ENCODE data around the gene CTNS.
"Not testable (repeated sequence)": the region's sequence is repeated elsewhere in the genome, so short reads cannot be mapped to it uniquely, and the experiment has no call there.

CTNS gene

DNA sequence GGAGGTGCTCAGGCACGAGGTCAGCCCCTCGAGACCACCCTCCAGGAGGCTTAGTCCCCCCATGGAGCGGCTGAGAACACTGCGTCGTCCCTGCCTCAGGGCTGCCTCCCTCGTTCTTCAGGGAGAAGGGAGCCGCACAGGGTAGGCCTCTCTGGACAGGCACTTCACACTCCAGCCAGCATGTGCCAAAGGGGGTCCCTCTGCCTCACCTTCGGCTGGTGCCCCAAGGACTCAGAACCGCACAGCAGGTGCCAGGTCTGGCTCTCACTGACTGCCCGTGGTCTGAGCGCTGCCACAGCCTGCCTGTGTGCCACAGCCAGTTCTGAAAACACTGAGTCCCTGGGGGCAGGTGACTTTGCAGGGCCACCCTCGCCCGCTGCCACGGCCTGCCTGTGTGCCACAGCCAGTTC, 52.3 kb downstream of the CTNS start:
- no peak for DNase-seq

DNA sequence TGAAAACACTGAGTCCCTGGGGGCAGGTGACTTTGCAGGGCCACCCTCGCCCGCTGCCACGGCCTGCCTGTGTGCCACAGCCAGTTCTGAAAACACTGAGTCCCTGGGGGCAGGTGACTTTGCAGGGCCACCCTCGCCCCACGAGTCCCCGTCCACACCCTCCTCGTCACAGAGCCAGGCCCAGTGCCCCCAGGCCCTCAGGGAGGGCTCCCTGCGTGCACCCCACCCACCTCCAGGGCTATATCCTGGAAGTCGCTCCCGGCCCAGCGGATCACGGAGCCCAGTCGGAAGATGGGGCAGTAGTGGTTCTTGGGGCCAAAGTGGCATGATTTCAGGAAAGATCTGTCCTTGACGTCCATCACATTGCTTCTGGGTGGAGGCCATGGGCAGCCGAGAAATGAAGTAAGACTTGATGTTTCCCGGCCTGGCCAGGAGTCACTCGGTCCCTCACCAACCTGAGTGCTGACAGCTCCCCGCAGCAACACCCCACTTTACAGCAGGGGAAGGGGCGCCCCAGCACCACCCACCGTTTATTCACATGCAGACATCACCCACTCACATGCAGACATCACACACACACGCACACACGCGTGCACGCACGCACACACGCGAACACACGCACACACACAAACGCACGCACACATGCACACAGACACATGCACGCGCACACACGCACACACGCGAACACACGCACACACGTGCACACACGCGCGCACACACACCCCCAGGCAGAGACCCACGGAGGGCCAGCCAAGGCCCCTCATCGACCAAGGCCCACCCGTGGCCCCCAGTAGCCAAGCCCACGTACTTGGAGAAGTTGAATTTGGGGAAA, 52.9 kb downstream of the CTNS start:
- DNase-seq: no peak

DNA sequence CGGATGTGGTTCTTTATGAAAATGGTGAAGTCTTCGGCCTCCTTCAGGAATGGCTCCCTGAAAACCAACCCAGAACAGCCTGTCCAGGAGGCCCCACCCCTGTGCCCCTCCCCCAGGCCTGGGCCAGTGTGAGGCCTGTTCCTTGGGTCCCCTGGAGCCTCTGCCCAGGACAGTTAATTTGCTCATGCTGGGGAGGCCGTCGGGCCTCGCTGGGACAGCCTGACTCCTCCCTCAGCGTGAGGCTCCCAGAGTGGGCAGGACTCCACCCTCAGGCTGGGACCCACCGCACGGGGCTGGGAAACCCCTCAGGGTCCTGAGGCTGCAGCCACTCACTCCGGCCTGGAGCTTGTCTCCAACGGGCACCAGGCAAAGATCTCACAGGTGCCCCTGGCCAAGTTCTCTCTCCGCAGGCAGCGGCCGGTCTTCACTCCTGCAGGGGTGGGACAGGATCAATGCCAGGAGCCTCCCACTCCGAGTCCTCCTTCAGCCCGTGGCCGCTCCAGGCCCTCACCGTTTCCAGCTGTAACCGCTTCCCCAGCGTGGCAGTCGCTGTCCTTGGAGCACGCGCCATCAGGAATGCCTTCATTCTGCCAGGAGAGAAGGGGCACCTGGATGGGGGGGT, 53.6 kb downstream of the CTNS start:
- no peak for DNase-seq

DNA sequence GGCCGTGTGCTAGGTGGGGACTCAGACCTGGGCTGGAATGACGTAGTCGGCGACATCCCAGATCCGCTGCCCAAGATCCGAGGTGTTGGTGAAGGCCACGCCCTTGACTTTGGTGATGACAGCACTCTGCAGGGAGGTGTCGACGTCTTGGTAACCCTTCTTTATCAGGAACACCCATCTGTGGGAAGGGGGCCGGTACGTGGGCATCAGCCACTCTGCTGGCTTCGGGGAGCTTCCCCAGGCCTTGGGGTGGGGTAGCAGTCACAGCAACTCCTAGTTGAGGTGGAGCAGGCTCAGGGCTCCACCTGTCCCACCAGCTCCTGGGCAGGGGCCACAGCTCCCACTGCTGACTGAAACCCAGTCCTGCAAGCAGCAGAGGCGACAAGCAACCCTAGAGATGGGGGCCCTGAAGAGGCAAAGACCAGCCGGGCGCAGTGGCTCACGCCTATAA, 55.1 kb downstream of the CTNS start:
- DNase-seq: no peak

DNA sequence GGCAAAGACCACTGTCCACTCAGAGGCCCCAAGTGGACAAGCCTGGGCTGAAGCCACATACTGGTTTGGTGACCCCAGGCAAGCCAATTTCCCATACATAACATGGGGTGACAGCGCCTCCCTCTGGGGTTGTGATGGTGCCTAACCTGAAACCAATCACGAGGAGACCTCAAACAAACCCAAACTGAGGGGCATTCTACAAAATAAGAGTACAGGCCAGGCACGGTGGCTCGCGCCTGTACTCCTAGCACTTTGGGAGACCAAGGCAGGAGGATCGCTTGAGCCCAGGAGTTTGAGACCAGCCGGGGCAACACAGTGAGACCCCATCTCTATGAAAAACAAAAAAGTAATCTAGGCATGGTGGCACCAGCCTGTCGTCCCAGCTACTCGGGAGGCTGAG, 55.8 kb downstream of the CTNS start:
- DNase-seq: no peak

DNA sequence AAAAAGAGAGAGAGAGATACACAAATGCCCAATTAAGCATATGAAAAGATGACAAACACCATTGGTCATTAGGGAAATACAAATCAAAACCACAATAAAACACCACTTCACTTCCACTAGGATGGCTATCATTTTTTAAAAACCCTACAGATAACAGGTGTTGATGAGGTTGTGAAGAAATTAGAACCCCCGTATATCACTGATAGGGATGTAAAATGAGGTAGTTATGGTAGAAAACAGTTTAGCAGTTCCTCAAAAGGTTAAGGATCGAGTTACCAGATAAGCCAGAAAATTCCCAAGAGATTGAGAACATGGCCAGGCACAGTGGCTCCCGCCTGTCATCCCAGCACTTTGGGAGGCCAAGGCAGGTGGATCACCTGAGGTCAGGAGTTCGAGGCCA, 56.6 kb downstream of the CTNS start:
- DNase-seq: no peak

DNA sequence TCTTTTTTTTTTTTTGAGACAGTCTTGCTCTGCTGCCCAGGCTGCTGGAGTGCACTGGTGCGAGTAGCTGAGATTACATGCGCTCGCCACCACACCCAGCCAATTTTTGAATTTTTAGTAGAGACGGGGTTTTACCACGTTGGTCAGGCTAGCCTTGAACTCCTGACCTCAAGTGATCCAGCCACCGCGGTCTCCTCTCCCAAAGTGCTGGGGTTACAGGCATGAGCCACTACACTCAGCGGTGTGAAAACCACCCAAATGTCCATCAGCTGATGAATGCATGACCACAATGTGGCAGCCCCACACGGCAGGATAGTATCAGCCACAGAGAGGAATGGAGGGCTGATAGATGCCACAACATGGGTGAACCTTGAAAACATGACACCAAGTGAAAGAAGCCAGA, 57.3 kb downstream of the CTNS start:
- DNase-seq: no peak

DNA sequence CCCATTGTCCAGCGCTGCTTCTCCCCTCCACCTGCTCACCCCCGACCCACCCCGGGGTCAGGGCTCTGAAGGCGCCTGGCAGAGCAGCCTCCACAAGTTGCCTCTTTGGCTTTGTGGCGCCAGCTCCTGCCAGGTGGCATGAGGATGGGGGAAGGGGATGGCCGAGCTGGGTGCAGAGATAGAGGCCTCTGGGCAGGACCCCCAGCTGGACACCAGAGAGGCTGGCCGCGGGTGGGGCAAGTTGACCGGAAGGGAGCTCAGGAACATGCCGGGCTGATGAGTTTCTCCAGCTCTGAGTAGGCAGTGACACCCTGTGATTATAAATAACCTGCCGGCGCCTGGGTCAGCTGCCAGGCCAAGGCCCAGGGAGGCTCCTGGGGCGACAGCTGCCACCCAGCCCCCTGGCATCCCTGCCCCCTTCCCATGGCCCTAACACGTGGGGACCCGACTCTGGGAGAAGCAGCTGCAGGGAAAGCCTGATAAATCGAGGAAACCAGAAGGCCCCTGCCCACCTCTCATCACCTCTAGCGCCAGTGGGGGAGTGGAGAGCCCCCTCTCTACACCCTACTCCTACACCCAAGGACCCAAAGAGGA, 58.7 kb downstream of the CTNS start:
- no peak for DNase-seq

DNA sequence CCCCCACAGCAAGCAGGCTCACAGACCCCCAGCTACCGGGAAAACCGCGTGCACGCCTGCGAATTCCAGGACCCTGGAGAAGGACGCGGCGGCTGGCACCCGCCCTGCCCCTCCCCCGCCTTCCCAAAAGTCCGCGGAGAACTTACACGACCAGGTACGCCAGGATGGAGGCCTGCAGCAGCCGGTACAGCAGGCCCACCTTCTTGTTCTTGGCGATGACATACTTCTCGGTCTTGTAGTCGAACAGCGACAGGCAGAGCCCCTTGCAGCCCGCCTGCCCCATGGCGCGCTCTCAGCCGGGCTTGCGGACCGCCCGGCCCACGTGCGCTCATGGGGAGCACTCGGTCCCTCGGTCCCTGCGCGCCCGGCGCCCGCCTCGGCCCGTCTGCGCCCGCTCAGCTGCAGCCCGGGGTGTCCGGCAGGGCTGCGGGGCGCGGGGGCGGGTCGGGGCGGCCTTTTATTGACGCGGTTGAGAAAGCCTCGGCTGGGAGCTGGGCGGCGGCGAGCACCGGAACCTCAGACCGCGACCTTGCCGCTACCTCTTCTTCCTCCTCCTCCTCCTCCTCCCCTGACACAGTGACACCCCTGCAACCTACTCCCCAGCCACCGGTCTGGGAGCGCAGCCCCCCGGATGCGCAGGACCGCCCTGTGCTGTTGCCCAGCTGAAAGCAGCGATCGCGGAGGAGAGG, 59.3 kb downstream of the CTNS start, which contains the start of gene P2RX5:
TSS of gene P2RX5 (minus strand) at position 433 of the 689 bp plus-strand sequence. CDS start at position 283, 150 bp downstream.
- no peak for DNase-seq

DNA sequence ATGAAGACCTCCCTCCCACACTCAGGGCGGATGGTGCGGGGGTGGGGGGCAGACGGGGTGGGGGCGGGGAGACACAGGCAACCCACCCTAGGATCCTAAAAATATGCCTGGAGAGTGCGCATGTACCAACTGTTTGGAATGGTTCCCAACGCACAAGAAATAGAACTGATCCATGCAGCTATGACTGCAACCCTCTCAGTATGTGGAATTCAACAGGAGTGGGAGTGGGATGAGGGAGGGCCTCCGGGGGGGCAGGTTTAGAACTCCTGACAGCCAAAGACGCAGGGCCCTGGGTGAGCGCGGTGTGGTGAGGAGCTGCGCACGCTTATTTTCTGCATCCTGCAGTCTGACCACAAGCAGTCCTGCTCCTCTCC, 60.5 kb downstream of the CTNS start:
- DNase-seq: no peak

DNA sequence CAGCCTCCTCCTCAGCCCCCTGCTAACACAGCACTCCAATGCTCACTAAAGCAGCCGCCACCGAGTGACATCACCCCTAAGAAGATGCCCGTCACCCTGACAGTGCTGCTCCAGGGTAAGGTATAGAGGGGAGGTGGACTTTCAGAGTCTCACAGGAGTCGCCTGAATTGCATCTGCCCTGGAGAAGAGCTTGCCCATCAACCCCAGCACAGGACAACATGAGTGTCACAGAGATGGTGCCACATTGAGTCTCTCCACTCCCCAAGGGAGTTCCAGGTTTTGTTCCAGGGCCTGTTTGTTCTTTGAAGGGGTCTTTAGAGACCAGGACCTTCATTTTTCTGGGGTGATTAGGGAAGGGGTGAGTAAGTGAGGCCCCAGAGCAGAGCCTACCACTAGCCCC, 61.6 kb downstream of the CTNS start:
- no peak for DNase-seq

DNA sequence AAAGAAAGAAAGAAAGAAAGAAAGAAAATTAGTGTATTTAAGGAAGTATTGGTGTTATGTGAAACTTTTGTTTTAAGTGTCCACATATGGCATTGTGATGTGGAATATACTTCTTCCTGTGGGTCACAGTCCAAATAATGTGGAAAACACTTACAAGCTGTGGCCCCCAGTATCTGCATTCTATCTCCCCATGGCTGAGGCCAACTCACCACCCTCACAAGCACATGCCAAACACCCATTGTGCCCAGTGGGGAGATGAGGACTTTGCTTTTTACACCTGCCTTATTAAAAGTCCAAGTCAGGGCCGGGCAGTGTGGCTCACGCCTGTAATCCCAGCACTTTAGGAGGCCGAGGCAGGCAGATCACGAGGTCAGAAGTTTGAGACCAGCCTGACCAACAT, 63.4 kb downstream of the CTNS start:
- no peak for DNase-seq

DNA sequence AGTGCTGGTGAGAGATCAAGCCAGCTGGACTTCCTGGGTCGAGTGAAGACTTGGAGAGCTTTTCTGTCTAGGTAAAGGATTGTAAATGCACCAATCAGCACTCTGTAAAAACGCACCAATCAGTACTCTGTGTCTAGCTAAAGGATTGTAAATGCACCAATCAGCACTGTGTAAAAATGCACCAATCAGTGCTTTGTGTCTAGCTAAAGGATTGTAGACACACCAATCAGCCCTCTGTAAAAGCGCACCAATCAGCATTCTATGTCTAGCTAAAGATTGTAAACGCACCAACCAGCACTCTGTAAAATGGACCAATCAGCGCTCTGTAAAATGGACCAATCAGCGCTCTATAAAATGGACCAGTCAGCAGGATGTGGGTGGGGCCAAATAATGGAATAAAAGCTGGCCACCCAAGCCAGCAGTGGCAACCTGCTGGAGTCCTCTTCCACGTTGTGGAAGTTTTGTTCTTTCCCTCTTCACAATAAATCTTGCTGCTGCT, 65.5 kb downstream of the CTNS start:
- not testable (repeated sequence) for DNase-seq

DNA sequence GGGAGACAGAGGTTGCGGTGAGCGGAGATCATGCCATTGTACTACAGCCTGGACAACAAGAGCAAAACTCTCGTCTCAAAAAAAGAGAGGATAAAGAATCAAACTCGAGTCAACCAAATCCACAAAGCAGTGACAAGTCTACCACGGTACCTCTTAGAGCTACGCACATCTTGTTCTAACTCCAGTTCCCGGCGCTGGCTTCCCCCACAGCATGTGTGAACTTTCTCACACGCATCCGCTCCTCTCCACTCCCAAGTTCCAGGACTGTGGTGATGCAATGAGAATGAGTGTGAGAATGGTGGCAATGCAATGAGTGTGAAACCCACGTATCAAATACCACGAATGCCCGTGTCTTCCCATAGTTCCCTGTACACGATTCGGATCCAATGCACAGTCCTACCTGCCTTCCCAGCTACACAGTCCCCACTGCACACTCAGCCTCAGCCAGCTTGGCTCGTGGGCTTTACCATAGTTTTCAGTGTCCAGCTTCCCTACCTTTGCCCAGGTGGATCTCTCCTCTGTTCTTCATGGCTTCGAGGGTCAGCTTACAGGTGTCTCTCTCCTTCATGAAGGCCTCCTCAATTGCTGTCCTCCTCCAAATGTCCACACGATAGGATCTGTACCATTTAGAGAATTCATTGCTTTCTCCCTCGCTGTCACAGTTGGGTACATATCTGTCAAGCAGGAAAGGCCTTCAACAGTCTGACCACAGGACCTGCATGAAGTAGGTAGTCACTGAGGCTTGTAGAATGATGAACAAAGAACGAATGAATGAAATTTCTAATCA, 68.6 kb downstream of the CTNS start:
- no peak for DNase-seq

DNA sequence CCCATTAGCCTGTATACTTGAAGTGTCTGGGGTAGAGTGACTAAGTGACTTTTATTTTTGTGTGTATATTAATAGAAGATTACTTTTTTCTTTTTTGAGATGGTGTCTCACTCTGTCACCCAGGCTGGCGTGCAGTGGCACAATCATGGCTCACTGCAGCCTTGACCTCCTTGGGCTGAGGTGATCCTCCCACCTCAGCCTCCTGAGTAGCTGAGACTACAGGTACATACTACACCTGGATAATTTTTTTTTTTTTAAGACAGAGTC, 69.1 kb downstream of the CTNS start:
- DNase-seq: not testable (repeated sequence)

DNA sequence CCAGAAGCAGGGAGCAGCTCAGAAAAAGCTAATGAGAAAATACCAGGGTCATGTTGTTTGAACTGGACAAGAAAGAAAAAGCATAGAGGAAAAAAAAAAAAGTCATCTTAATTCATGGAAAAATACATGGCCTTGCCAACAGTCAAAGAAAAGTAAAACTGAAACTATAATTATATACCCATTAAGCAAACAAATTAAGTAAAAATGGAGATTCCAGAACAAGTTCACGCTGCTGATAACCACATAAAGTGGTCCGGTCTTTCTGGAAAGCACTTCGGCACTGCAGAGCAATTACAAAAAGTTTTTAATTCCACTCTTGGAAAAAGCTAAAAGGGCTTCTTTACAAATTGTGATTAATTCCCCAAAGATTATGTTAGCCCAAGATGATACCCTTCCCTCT, 71.8 kb downstream of the CTNS start:
- DNase-seq: no peak

DNA sequence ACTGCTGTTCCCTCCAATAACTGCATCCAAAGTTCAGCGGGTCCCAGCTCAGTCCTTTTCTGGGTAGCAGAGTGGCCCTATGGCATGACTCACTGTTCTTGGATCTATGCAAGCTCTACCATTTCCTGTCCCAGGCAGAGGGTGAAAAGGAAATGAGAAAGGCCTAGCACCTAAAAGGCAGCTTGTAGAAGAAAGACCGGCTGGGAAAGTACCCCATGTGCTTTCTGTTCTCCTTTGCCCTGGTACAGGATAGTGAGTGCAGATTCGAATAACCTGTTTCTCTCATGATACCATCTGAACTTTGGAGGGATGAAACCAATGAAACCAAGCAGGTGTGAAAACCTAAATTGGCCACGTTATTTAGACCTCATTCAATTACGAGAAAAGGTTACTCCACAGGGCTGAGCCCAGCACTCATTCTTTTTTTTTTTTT, 74.4 kb downstream of the CTNS start:
- no peak for DNase-seq
